HS-27A (cell line): ENCODE data around the gene BRD4.

Experiments
- DNase-seq: peaks from one replicate; pipeline ENCODE4 v3.0.0-alpha.2; 2012; ENCODE audit warnings: low read depth, missing footprints

The BRD4 gene

DNA sequence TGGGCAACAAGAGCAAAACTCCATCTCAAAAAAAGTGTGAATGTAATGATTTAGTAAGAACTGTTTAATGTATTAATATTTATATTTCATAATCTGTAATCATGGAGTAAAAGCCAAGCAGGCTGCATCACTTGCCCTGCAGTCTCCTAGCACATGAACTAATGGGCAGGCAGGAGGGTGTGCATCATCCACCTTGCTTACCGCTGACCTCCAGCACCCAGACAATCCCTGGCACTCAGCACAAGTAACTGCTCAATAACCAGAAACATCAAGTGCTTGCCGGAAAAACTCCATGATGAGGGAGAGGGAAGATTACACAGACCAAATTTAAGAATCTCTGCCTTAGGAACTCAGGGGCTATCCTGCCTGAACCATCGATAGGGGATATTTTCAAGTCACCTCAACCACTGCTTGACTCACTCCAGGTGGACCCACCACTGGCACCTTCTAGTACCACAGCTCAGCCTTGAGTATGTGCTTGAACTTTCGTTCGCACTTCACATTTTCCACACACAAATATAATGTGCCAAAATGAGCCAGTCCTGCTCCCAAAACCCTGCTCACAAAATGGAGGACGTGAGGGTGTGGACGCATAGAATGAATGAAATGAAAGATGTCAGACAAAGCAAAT lies 18.6 kb downstream of the BRD4 start:
- no peak for DNase-seq

GRCh38 chr19:15307169-15307568 lies 25.2 kb downstream of the BRD4 start:
- no peak for DNase-seq

DNA sequence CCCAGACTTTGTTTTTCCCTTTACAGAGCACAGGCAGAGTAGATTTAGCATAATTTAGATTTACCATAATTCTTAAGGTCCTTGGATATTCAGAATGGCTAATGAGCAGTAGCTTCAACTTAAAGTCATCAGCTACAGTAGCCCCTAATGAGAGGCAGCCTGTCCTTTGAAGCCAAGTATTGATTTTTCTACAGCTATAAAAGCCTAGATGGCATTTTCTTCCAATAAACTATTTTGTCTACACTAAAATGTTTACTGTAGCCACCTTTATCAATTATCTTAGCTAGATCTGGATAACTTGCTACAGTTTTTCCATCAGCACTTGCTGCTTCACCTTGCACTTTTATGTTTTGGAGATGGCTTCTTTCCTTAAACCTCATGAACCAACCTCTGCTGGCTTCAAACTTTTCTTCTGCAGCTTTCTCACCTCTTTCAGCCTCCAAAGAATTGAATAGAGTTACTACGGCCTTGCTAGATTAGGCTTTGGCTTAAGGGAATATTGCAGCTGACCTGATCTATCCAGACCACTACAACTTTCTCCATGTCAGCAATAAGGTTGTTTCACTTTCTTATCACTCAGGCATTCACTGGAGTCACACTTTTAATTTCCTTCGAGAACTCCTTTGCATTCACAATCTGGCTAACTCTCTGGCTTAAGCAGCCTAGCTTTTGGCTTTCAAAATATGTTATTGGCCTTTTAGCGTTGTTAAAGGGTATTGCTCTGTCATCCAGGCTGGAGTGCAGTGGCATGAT lies 26.6 kb downstream of the BRD4 start:
- no peak for DNase-seq

DNA sequence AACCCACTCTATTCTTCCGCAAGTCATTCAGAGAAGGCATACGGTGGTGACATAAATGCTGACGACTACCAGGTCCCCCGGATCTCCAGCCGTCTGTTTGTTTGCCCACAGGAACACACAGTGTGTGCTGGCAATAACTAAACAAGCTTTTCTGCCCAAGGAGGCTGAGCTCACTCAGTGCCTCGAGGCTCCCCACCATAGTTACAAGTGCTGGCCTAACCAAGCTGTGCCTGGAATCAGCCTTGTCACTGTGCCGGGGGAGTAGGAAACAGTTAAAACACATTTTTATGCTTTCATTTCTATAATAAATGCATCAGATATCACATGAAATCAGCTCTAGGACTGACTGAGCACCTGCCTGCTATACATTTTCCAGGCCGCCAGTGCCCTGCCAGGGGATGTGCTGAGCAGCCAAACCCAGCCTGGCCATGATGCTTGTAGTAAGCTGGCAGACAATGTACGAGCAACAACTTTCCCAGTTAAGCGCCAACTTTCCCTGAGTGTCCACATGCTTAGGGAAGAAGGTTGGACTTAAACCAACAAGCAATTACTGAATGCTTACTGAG lies 28.1 kb downstream of the BRD4 start:
- no peak for DNase-seq

DNA sequence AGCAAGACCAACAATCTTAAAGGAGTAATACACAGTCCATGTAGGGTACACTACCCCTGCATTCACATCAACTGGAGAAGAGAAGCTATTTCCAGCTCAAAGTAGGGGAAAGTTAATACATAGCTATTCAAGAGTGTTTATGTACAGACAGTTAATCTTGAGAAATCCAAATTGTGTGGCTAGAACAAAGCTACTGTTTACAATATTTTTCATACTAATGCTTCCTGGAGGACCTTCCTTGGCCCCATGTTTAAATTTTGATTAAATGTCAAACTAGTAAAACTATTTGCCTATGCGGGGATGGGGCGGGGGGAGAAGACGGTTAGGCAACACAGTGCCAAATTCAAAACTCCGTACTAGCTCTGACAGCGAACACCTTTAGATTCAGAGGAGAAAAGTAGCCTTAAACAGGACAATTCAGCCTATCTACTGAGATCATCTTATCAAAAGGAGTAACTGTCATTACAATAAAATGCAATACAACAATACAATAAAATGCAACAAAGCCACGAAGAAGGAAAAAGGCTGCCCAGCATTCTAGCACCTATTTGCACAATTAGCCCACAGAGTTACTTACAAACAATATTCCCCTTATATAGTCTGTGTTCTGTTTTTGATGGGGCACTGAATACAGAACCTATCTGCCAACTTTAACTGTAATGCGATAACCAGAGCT lies 29.1 kb downstream of the BRD4 start:
- DNase-seq = no peak

DNA sequence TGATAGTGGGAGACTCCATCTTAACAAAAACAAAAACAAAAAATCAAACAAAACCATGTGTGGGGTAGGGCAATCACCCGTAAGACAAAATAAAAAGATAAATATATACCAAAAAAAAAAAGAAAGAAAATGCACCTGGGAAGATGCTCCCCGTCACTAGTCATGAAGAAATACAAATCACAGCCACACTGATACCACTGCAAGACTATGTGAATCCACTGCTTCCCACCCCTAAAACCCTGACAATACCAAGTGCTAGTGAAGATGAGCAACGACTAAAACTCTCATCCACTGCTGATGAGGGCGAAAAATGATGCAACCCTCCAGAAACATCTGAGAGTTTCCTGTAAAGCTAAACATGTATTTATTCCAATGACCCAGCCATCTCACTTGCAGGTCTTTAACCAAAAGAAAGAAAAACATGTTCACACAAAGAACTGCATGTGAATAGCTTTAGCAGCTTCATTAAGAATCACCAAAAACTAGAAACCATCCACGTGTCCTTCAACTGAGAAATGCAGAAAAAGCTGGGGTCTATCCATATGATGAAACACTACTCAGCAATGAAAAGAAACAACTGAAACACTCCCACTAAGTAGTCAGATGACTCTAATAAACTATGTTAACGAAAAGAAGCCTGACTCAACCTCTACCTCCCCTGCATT lies 31.7 kb downstream of the BRD4 start:
- DNase-seq = no peak

DNA sequence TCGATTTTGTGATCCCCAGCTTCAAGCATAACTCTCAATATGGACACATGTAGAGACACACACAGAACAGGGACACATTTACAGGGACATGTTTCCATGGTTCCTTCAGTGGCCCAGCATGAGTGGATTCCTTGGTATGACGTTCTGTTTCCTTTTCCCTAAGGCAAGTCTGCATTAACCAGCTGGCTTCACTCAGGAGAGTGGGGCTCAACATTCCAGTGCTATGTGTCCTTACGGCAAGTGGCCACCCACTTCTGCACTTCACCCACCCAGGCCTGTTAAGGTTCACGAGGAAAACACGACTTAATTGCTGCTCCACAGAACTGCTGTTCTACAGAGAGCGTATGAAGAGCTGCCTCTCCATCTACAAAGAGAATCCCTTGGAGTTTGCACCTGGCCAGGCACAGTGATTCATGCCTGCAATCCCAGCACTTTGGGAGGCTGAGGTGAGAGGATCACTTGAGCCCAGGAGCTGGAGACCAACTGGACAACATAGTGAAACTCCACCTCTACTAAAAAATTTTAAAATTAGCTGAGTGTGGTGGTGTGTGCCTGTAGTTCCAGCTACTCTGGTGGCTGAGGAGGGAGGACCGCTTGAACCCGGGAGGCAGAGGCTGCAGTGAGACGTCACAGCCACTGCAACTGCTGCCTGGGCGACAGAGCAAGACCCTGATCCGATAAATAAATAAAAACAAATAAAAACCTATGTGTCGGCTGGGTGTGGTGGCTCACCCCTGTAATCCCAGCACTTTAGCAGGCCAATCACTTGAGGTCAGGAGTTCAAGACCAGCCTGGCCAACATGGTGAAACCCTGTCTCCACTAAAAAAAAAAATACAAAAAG lies 32.5 kb downstream of the BRD4 start:
- DNase-seq = no peak

DNA sequence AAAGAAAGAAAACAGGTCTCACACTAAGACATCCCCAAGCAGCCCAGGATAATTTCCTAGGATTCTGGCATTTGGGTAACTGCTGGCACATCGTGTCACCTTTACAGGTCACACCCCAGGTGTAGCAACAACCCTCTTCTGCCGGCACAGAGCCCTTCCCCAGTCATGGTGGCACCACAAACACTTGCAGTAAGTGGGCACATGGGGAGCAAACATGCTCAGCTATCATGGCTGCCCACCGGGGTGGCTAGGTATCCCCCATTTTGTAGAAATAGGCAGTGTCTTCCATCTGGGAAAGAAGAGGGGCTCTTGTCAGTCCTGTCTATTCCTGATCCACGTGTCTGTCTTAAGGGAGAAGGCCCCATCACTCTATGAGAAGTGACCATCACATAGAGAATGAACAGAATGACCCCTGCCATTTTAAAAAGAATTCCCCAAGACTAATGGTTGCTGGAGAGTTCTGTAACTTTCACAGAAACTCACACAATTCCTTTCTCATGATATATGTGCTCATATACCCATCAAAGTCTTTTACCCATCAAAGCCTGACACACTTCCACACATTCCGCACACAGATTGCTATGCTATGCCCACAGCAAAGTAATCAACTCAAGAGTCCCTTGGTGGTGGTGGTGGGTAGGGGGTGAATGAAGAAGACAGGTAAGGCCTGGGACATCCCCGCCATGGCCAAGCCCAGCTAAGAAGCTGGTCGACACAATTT lies 33.3 kb downstream of the BRD4 start:
- no peak for DNase-seq

GRCh38 chr19:15297416-15298224 lies 34.7 kb downstream of the BRD4 start:
- DNase-seq = no peak

DNA sequence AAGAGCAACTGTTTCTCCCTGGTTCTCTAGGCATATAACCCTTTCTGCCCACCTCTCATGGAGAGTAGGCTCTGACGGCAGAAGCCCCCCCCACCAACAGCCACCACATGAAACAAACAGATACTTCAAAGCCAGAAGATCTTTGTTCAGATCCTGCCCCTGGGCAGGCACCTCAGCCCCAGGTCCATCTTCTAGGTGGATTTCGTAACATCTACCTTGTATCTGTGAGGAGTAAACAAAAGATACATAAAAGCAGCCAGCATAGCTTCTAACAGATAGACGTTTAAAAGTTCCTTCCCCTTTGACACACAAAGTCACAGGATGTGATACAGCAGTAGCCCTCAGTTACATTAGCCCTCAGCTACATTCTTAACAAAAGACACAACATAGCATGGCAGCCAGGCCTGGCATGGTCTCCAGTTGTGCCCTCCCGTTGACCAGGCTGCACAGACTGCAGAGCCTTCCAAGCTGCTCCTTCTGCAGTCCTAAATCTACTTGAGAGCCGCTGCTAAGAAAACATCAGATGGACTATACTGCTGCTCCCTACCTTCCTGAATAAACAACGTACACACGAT lies 35.4 kb downstream of the BRD4 start:
- no peak for DNase-seq

DNA sequence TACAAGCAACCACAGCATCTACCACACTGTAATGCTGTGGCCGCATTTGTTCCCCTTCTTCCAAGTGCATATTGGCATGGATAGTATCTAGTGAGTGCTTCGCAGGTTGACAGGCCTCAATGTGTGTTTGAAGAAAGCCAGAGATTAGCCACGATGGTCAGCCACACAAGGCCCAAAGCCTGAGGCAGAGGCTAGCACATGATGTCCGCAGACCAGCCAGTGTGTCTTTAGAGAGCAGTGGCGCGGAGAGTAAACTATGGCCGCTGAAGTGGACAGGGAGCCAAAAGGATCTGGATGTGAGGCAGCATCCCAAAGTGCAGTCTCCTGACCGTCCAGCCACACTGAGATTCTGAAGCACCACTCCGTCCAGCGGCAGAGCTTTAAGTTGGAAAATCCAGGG lies 36.0 kb downstream of the BRD4 start:
- DNase-seq = no peak

GRCh38 chr19:15294561-15294990 lies 37.8 kb downstream of the BRD4 start:
- no peak for DNase-seq

- DNase-seq = no peak
Observed at GRCh38 chr19:15293781-15294491, 38.4 kb downstream of the BRD4 start.

GRCh38 chr19:15292847-15293582 lies 39.3 kb downstream of the BRD4 start:
- DNase-seq = no peak

GRCh38 chr19:15292140-15292539 lies 40.2 kb downstream of the BRD4 start:
- DNase-seq = no peak

GRCh38 chr19:15291548-15292021 lies 40.8 kb downstream of the BRD4 start:
- no peak for DNase-seq

GRCh38 chr19:15291089-15291488 lies 41.2 kb downstream of the BRD4 start:
- DNase-seq = no peak

DNA sequence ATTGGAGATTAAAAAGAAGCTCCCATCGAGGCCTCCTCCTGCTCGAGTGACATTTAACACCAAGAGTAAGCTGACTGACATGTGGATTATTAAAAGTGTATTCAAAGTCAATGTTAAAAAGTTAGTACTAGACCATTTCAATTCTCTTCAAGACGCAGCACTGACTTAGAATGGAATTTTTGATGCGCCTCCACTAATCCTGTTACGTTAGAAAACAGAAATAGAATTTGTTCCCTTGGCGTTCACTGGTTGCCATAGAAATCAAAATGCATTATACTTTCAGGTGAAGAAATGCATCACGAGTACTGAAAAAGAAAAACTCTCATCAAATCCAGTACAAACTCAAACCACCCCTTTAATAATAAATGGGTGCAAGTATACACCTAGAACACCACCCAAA lies 42.2 kb downstream of the BRD4 start:
- no peak for DNase-seq
